Left lung (tissue), 10 donors: ENCODE measurements around the gene ESPNL. TPM values are rescaled to one million over a fixed set of nuclear protein-coding genes. Genes with fewer than 3 reads are reported as not detected.

Experiments used
- ATAC-seq: fragments of 200-7000 bp; cut with Tn5 transposase; one replicate; pipeline ENCODE4 v1.9.1; 2020; ENCODE audit warnings: moderate library complexity
- DNase-seq, 4 donors: peaks; one replicate each; pipeline ENCODE4 v3.0.0-alpha.2; 2013 to 2020
- H3K27ac ChIP-seq, 2 donors: fragments of 200-600 bp; sonication (generic) in 1 of 2; one replicate each; pipeline versions ENCODE4 v1.5.0 to v1.8.0; 2020 to 2021
- H3K27me3 ChIP-seq, 2 donors: fragments of 200-600 bp; sonication (generic) in 1 of 2; one replicate each; pipeline versions ENCODE4 v1.5.0 to v1.8.0; 2020 to 2021
- H3K36me3 ChIP-seq, 2 donors: fragments of 200-600 bp; sonication (generic) in 1 of 2; one replicate each; pipeline versions ENCODE4 v1.5.0 to v1.8.0; 2020 to 2021
- H3K4me1 ChIP-seq, 2 donors: fragments of 200-600 bp; one replicate each; pipeline ENCODE4 v1.8.0; 2021
- H3K4me3 ChIP-seq, 2 donors: fragments of 200-600 bp; sonication (generic) in 1 of 2; one replicate each; pipeline versions ENCODE4 v1.5.0 to v1.8.0; 2020 to 2021; ENCODE audit warnings: mild to moderate bottlenecking in 1 of 2
- H3K9me3 ChIP-seq, 2 donors: fragments of 200-600 bp; sonication (generic) in 1 of 2; one replicate each; pipeline versions ENCODE4 v1.5.0 to v1.8.0; 2020 to 2021
- intact Hi-C, 2 donors: fragments of 100-400 bp; cut with DNase I; formaldehyde crosslinking; loops; one replicate each; pipeline versions ENCODE4 v1.11.2 to v1.14.2; 2022
- polyA plus RNA-seq, 6 donors: library from polyadenylated mRNA; unstranded; fragments of 120-200 nt; gene quantifications; one replicate each; pipeline ENCODE4 v1.2.1, GENCODE V29; 2013; ENCODE audit not compliant: insufficient read length in 6 of 6
- total RNA-seq, 2 donors: library from RNA; stranded (reverse); fragmentation: NEBNext Ultra II Directional; extraction: Animal tissue kit (Norgen Biotek cat#: 25700); gene quantifications; one replicate each; pipeline ENCODE4 v1.2.1, GENCODE V29; 2021
- TF ChIP-seq, protein P1 (sequence below), 2 donors: fragments of 200-600 bp; sonication (generic) in 1 of 2; IDR thresholded peaks; one replicate each; pipeline versions ENCODE4 v1.5.0 to v1.8.0; 2021; ENCODE audit warnings: antibody characterized with exemption in 2 of 2
- donor health status: DM: no; HTN: yes; CAD: no.
- donor health status: DM: no; HTN: no; CAD: no.

ESPNL gene
- total and polyA plus RNA-seq, 8 donors: 0.55 to 6.7 (median 2.0) TPM

DNA sequence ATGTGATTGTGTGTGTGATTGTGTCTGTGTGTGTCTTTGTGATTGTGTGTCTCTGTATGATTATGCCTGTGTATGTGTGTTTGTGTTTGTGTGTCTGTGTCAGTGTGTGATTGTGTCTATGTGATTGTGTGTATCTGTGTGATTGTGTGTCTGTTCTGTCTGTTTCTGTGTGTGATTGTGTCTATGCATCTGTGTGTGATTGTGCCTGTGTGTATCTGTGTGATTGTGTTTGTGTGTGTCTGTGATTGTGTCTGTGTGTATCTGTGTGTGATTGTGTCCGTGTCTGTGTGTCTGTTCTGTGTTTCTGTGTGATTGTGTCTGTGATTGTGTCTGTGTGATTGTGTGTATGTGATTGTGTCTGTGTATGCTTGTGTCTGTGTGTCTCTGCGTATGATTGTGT lies 26.2 kb downstream of the ESPNL start:
- H3K9me3 ChIP-seq: no peaks in the 10 kb centered on the region
- ATAC-seq (no peak), DNase-seq (no peak)
- H3K36me3 ChIP-seq: no peaks in the 10 kb centered on the region
- TF ChIP-seq, protein P1, sequence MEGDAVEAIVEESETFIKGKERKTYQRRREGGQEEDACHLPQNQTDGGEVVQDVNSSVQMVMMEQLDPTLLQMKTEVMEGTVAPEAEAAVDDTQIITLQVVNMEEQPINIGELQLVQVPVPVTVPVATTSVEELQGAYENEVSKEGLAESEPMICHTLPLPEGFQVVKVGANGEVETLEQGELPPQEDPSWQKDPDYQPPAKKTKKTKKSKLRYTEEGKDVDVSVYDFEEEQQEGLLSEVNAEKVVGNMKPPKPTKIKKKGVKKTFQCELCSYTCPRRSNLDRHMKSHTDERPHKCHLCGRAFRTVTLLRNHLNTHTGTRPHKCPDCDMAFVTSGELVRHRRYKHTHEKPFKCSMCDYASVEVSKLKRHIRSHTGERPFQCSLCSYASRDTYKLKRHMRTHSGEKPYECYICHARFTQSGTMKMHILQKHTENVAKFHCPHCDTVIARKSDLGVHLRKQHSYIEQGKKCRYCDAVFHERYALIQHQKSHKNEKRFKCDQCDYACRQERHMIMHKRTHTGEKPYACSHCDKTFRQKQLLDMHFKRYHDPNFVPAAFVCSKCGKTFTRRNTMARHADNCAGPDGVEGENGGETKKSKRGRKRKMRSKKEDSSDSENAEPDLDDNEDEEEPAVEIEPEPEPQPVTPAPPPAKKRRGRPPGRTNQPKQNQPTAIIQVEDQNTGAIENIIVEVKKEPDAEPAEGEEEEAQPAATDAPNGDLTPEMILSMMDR (IDR thresholded peaks at IDR 0.05): no peak
- no peak overlapping the region for H3K4me3 ChIP-seq
- no peak overlapping the region for H3K27ac ChIP-seq
- H3K27me3 ChIP-seq: peaks cover 0 to 30% of the 10 kb centered on the region in 2 donors
- intact Hi-C loops: no loop called here
- peaks cover 0 to 5% of the 10 kb centered on the region in 2 donors for H3K4me1 ChIP-seq

- Histone ChIP-seq H3K9me3 (no peaks in the 10 kb centered on the region), H3K27ac (no peak overlapping the region), H3K4me3 (no peak overlapping the region), H3K27me3 (peaks cover 0 to 30% of the 10 kb centered on the region in 2 donors), H3K4me1 (peaks cover 0 to 5% of the 10 kb centered on the region in 2 donors), H3K36me3 (no peaks in the 10 kb centered on the region)
- TF ChIP-seq, protein P1 (IDR thresholded peaks at IDR 0.05): no peak
- intact Hi-C loops: no loop called here
- no peak for DNase-seq
- ATAC-seq: no peak
These were observed 26.6 kb downstream of the ESPNL start for GRCh38 chr2:238126775-238127164.

DNA sequence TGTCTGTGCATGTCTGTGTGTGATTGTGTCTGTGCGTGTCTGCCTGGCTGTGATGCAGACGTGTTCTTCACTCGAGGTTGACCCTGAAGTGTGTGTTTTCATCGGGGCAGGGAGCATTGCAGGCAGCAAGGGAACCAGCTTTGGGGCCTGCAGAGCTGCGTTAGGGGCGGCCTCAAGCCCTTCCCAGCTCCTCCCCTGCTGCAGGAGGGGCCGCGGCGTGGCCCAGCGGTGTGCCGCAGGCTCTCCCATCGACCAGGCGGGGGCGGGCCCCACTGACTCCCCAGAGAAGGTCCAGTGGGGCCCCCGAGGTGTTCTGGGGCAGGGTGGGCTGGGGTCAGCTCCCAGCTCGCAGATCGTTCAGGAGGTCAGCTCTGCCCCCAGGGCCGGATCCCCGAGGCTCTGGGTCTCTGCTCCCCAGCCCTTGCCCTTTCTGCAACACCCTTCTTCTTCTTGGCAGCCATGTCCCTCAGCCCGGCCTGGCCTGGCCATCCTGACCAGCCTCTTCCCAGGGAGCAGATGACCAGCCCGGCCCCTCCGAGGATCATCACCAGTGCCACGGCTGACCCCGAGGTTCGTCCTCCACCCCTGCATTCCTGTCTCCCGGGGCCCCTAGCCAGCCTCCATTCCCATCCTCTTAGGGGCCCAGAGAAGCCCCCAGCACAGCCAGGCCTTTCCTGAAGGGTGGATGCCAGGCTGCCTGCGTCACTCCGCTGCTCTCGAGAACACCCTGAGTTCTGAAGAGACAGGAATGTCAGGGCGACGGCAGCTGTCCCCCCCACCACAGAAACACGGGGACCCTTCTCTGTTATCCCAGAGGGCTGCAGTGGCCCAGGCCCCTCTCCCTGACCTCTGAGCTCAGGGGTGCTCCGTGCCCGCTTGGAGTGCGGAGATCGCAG lies 27.3 kb downstream of the ESPNL start:
- intact Hi-C loops: no loop called here
- Histone ChIP-seq H3K4me3 (peak overlapping the region in 1 of 2 donors; percentile 1), H3K27ac (no peak overlapping the region)

GRCh38 chr2:238128061-238128440 lies 27.9 kb downstream of the ESPNL start:
- DNase-seq (peak in 1 of 4 donors; percentile 72), ATAC-seq (no peak)
- no peaks in the 10 kb centered on the region for H3K9me3 ChIP-seq
- intact Hi-C loops: no loop called here
- H3K4me1 ChIP-seq: peaks cover 0 to 5% of the 10 kb centered on the region in 2 donors
- no peak overlapping the region for H3K4me3 ChIP-seq
- peaks cover 0 to 25% of the 10 kb centered on the region in 2 donors for H3K27me3 ChIP-seq
- no peak overlapping the region for H3K27ac ChIP-seq
- TF ChIP-seq, protein P1 (IDR thresholded peaks at IDR 0.05): no peak
- H3K36me3 ChIP-seq: no peaks in the 10 kb centered on the region

More for the DNA sequence above, 27.3 kb downstream of the ESPNL start:
- H3K4me1 ChIP-seq: peaks cover 0 to 5% of the 10 kb centered on the region in 2 donors
- DNase-seq (peak in 3 of 4 donors; percentile 54 to 82 (median 80)), ATAC-seq (peak; percentile 80)
- H3K27me3 ChIP-seq: peaks cover 0 to 28% of the 10 kb centered on the region in 2 donors
- no peaks in the 10 kb centered on the region for H3K36me3 ChIP-seq
- TF ChIP-seq, protein P1 (IDR thresholded peaks at IDR 0.05): no peak
- no peaks in the 10 kb centered on the region for H3K9me3 ChIP-seq

DNA sequence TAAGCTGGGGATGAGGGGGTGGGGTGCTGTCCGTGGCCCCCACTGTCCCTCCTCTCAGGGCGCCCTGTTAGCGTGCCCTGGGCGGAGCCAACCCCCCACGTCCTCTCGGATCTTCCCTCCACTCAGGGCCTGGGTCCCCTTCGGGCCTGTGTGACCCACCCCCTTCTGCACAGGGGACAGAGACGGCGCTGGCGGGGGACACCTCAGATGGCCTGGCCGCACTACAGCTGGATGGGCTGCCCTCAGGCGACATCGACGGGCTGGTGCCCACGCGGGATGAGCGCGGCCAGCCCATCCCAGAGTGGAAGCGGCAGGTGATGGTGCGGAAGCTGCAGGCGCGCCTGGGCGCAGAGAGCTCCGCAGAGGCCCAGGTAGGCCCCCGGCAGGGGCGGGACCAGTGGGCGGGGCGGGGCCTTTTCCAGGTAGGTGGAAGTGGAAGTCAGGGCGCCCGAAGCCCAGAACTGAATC lies 28.4 kb downstream of the ESPNL start:
- ATAC-seq (no peak), DNase-seq (peak in 1 of 4 donors; percentile 74)
- Histone ChIP-seq H3K27ac (no peak overlapping the region), H3K36me3 (no peaks in the 10 kb centered on the region), H3K4me1 (peaks cover 0 to 5% of the 10 kb centered on the region in 2 donors), H3K27me3 (peaks cover 0 to 25% of the 10 kb centered on the region in 2 donors), H3K4me3 (no peak overlapping the region), H3K9me3 (no peaks in the 10 kb centered on the region)
- intact Hi-C loops: no loop called here
- TF ChIP-seq, protein P1 (IDR thresholded peaks at IDR 0.05): no peak
